K562 (cell line): ENCODE data around the gene OR2V2. TPM values are rescaled to one million over a fixed set of nuclear protein-coding genes. Genes with fewer than 3 reads are reported as not detected.
A peak's percentile ranks its signal among the peaks of the same experiment; 100 is the strongest.

Experiments used
- CHD7 ChIP-seq: fragments of 200-600 bp; sonication (generic); IDR thresholded peaks from one replicate; pipeline ENCODE4 v1.6.1; 2012; ENCODE audit warnings: mild to moderate bottlenecking, low read depth, low read length, inconsistent platforms
- CREB3L1 ChIP-seq: fragments of 450-650 bp; IDR thresholded peaks from 2 replicates; pipeline ENCODE4 v1.6.1; 2014; ENCODE audit warnings: low read depth, mild to moderate bottlenecking, moderate library complexity, borderline replicate concordance
- GATAD2B ChIP-seq: fragments of 450-650 bp; IDR thresholded peaks from 2 replicates; pipeline ENCODE4 v1.6.1; 2017; ENCODE audit warnings: mild to moderate bottlenecking, borderline replicate concordance
- GTF2F1 ChIP-seq: IDR thresholded peaks from 2 replicates; pipeline ENCODE4 v1.6.1; 2011; ENCODE audit warnings: low read depth, low read length, improper control_type of control experiment
- HNRNPK ChIP-seq: fragments of 200-400 bp; formaldehyde crosslinking; IDR thresholded peaks from one replicate; pipeline ENCODE4 v1.6.1; 2018; ENCODE audit warnings: mild to moderate bottlenecking, low read depth, low read length; ENCODE audit not compliant: poor library complexity, severe bottlenecking
- L3MBTL2 ChIP-seq: fragments of 450-650 bp; IDR thresholded peaks from 2 replicates; pipeline ENCODE4 v1.6.1; 2016; ENCODE audit warnings: mild to moderate bottlenecking, moderate library complexity
- MIER1 ChIP-seq: fragments of 450-650 bp; IDR thresholded peaks from 2 replicates; pipeline ENCODE4 v1.6.1; 2016; ENCODE audit warnings: antibody characterized with exemption, mild to moderate bottlenecking, low read depth
- PURB ChIP-seq: sonication (generic); formaldehyde crosslinking; IDR thresholded peaks from 2 replicates; pipeline ENCODE4 v1.9.0; 2021; ENCODE audit warnings: low read depth, mild to moderate bottlenecking, missing genetic modification reagents
- ZNF57 ChIP-seq: fragments of 450-650 bp; formaldehyde crosslinking; IDR thresholded peaks from 2 replicates; pipeline ENCODE4 v1.4.0; 2020; ENCODE audit warnings: mild to moderate bottlenecking, moderate library complexity
- polyA plus RNA-seq, 8 experiments: library from polyadenylated mRNA; depleted of rRNA in 4 of 8; stranded (reverse) in 5 of 8; unstranded in 3 of 8; fragments of >200 nt; fragmentation: Nextera tagmentation in 2 of 8; fragmentation: Illumina TruSeq in 1 of 8; extraction: Ambion mirVana in 2 of 8; extraction: Trizol in 1 of 8; gene quantifications; 2 replicates each; pipeline versions ENCODE4 v1.2.1 to v1.2.3, GENCODE V29; 2011 to 2014; ENCODE audit warnings: inconsistent platforms in 1 of 8, missing spikeins in 1 of 8
- total RNA-seq, 7 experiments: library from RNA; depleted of rRNA in 6 of 7; stranded (reverse); fragments of >200 nt in 6 of 7; fragmentation: Illumina TruSeq in 2 of 7; extraction: Trizol in 2 of 7; gene quantifications; 2 replicates each; pipeline versions ENCODE4 v1.2.1 to v1.2.3, GENCODE V29; 2011 to 2021; ENCODE audit warnings: low replicate concordance in 1 of 7

Gene OR2V2
- total and polyA plus RNA-seq, 9 of the 15 experiments (the other 6 are each of a cell fraction or from before 2014, with no cell fraction given) = 0.01 TPM; not detected in 8

- TF ChIP-seq CREB3L1 (peak; percentile 24; the same call in 1 of the 2 replicates), CHD7 (no peak), GTF2F1 (no peak), HNRNPK (no peak), GATAD2B (no peak), ZNF57 (CRISPR knock-in tag) (no peak), L3MBTL2 (peak; percentile 80), MIER1 (no peak), PURB (CRISPR knock-in tag) (no peak)
Observed at GRCh38 chr5:181204826-181205760, 57.7 kb downstream of the OR2V2 start, which contains the start of gene TRIM7 (continued).
